Cerebellar cortex (tissue), 1 donor: ENCODE data around the gene HLA-DOA.

Experiments used
- DNase-seq: peaks from one replicate; pipeline ENCODE4 v3.0.0-alpha.2; 2015; ENCODE audit warnings: low spot score

The HLA-DOA gene

DNA sequence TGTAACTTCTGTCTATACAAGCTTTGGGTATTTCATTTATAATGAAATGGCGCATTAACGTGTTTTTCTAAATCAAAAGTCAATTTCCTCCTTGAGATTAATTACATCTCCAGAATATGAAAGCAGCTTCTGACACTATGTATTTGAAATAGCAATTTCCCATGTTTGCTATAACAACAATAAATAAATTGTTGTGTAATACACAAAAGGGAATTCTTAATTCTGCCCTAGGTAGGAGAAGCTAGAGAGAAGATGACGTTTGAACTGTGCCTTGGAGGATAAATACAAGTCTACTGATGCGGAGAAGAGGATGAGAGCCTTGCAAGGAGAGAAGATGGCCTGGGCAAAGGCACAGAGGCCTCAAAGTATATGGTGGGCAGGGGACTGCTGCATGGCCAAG, 7.6 kb upstream of the HLA-DOA start:
- DNase-seq = no peak

DNA sequence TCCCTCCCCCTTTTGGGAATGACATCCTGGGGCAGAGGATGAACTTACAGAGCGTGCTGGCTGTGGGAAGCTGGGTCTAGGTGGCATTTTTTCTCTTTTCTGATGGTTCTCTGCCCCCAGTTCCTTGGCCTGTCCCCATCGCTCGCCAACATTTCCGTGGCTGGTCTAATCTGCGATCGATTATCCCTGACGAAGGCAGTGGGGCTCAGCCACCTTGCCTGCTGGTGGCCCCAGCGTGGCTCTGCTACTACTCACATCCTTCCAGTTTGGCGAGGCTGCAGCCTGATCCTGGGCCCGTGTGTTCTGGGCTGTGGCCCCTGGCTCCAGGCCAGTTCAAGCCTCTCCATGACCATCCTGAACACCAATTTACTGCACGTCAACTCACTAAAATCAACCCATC, 6.4 kb upstream of the HLA-DOA start:
- DNase-seq = no peak

DNA sequence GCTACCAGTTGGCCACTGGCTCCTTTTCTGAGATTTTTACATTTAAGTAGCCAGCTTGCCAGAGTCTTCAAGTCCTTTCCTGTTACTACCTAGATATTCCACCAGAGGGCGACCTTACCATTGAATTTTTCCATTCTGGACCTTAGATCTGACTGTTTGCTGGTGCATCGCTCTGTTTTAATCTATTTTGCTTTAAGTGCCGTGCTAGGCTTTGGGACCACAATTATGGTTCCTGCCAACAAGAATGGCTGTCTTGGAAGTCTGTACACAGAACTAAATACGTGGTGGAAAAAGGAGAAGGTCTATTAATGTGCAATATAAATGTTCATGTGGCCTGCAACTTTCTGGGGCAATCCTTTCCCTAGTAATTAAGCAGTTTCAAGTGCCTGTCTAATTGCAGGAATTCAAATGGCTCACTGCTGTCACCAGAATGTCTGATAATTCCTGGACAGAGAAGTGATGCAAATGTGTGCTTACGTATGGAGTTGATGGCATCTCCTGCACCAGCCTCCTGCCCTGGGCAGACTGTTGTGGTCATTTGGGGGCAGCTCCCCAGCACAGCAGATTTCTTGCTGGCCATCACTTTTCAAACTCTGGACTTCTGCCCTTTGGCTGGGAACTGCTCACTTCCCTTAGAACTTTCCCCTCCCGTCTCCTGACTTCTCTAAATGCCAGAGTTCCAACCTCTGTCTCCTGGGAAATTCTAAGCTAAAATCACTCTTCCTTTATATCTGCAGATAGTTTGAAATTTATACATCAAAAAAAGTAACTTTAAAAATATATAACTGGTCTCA, 5.6 kb upstream of the HLA-DOA start:
- peak; percentile 95 for DNase-seq

DNA sequence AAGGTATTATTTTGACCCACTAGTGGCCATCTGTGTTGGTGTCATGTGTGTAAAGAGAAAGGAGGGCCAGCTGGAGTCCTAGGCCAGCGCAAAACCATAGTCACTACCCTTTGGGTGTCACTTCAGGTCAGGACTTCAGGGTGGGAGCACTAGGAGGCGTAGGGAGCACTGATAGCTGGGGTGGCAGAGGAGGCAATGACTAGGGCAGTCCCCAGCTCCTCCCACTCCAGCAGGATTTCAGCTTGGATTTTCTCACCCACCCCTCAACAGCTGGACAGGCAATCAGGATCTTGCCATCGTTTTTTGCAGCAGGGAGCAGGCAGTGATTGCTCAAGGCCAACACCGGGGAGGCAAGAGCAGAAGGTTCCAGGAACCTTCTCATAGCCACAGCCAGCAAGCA, 4.2 kb upstream of the HLA-DOA start:
- no peak for DNase-seq

DNA sequence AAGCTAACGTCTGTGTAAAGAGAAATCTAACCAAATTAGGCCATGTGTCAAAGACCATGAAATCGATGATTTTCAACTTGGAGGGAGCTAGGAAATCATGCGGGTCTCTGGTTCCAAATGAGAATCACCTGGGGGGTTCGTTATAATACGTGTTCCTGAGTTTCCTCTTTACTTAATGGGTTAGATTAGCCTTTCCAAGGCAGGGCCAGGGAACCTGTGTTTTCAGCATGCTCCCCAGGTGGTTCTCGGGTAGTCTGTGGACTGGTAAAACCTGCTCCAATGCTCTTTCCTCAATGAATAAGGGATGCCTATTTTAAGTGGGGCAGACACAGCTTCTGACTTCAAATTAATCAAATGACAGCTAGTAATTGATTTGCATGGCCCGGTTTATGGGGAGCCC, 965 bp upstream of the HLA-DOA start:
- no peak for DNase-seq

DNA sequence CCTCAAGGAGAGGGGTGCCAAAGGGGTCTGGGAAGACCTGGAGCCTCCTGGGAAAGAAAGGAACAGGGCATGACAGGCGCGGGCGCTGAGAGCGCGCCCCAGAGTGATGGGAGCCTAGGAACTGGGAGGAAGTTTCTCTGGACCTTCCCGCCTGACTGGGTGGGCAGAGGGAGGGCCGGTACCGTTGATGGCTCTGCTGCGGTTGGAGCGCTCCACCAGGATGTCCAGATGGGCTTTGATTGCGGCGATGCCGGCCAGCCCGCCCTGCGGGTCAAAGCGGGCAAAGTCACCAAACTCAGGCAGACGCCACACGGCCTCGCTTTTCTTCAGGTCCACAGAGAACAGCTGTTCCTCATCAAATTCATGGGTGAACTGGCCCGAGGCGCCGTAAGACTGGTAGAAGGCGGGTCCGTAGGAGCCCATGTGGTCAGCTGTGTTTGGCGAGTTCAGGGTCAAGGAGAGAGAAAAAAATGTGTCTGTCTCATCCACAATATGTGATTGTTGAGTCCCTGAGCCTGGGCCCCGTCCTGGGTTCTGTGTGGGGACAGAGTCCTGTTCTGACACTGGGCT, 1.5 kb downstream of the HLA-DOA start:
- DNase-seq = no peak

DNA sequence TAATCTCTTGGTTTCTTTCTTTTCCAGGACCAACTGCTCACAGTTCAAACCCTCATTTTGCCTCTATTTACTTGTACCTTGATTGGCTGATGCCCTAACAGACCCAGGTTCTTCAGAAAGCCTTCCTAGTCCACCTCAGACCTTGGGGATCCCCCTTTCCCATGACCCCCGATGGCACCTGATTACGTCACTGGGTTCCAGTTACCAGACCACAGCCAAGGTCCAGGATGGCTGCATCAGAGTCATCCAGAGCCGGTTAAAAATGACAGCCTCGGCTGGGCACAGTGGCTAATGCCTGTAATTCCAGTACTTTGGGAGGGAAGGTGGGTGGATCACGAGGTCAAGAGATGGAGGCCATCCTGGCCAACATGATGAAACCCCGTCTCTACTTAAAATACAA, 4.5 kb downstream of the HLA-DOA start:
- no peak for DNase-seq

DNA sequence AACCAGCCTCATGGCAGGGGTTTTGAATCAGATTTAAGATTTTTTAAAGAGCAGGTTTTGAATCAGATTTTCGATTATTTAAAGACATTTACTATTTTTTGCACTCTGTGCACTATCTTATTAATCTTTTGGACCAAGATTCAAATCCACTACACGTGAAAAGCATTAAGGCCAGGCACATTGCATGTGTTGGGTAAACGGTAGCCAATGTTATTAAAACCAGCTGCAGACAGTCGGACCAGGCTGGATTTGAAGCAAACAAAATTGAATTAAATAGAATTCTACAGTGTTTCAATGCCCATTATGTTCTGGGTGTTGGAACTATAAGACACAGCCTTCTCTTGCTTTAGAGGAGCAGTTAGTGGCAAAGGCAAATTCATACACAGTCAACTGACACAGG, 7.7 kb downstream of the HLA-DOA start:
- no peak for DNase-seq

DNA sequence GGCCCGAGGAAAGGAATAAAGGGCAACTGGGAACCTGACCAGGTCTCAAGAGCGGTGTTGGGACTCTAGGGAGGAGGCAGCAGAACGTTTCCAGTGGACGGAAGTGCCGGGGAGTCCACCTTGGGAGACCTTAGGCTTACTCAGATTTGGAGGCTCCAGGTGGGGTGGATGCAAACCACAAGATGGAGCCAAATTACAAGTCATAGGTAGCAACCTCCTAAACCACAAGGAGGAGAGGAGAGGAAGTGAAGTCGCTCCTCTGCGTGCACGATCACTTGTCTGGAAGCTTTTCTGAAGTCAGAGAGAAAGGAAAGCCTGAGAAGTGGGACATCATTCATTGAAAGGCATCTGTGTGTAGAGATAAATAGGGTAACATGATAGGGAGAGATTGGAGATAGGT, 9.3 kb downstream of the HLA-DOA start:
- peak; percentile 54 for DNase-seq

DNA sequence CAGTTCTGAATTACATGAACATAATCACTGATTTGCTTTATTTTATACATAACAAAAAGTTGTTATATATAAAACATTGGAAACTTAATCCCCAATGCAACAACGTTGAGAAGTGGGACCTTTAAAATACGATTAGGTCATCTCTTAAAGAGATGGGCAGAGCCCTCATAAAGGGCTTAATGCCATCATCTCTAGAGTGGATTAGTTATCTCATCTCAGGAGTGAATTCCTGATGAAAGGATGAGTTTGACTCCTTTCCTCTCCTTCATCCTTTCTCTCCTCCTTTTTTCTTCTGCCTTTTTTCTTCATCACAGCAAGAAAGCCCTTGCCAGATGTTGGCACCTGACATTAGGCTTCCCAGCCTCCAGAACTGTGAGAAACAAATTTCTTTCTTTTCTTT, 13.9 kb downstream of the HLA-DOA start:
- DNase-seq = no peak

DNA sequence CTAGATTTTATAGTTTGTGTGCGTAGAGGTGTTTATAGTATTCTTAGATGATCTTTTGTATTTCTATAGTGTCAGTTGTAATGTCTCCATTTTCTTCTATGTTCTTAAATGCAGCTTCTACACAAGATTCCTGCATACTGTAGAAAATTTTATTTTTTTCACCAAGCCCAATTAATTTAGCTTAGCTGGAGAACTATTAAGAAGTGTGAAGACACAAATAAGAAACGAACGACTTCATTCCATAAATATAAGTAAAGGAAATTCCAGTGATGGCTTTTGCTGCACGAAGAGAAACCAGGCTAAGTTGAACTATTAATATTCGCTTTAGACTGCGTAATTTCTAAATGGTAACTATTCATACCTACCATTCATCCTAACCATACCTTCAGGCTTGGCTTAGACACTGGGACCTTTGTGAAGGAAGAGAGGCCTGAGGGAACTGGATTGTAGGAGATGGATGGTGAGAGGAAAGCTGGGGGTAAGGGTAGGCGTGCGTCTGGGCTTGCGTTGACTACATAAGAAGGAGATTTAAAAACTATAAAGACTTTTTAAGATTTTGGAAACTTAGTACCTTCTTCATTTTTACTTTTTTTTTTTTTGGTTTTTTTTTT, 15.9 kb downstream of the HLA-DOA start:
- no peak for DNase-seq

DNA sequence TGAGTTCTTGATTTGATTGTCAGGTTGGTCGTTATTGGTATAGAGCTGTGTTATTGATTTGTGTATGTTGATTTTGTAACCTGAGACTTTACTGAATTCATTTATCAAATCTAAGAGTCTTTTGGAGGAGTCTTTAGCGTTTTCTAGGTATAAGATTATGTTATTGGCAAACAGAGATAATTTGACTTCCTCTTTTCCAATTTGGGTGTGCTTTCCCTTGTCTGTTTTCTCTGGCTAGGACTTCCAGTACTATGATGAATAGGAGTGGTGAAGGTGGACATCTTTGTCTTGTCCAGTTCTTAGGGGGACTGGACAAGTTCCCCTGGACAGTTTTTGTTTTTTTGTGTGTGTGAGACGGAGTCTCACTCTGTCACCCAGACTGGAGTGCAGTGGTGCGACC, 17.4 kb downstream of the HLA-DOA start:
- DNase-seq = no peak

DNA sequence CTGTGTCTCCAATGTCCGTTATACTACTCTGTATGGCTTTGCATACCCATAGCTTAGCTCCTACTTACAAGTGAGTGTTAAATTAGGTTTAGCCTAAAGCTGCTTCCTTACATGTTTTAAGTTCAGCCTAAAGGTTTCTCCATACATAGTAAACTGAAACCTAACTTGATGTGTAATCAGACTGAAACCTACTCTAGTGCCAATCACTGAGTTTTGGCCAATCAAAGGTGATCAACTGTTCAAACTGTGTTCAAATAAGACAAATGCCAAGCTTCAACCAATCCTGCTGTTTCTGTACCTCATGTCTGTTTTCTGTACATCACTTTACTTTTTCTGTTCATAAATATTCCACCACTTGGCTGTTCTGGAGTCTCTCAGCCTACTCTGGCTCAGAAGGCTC, 20.0 kb downstream of the HLA-DOA start:
- DNase-seq = no peak

DNA sequence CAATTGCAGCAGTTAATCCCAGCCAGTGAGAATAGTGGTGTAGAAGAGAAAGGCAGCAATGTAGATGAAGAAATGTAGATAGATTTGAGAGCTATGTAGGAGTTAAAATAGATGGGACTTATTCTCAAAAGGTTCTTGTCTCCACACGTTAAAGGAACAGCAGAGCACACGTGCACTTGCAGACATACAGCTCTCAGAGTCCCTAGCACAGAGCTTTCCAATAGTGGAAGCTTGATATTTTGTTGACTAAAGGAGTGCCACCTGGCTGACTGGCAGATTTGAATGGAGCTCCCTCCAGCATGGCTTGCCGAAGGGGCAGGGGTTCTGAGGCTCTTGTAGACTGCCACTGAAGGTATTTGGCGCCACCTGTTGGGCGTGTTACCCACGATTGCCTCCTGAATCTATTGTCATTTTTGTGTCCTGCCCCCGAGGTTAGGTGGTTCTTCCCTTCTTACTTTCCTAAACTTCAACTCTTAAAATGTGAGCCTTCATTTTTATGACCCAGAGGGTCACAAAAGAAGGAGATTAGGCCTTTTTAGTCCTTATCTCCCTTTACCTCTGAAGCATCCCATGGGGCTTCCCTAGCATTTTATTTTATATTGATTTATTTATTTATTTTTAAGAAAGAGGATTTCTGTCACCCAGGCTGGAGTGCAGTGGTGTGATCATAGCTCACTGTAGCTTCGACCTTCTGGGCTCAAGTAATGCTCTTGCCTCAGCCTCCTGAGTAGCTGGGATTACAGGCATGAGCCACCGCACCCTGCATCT, 24.6 kb downstream of the HLA-DOA start:
- peak; percentile 97 for DNase-seq

DNA sequence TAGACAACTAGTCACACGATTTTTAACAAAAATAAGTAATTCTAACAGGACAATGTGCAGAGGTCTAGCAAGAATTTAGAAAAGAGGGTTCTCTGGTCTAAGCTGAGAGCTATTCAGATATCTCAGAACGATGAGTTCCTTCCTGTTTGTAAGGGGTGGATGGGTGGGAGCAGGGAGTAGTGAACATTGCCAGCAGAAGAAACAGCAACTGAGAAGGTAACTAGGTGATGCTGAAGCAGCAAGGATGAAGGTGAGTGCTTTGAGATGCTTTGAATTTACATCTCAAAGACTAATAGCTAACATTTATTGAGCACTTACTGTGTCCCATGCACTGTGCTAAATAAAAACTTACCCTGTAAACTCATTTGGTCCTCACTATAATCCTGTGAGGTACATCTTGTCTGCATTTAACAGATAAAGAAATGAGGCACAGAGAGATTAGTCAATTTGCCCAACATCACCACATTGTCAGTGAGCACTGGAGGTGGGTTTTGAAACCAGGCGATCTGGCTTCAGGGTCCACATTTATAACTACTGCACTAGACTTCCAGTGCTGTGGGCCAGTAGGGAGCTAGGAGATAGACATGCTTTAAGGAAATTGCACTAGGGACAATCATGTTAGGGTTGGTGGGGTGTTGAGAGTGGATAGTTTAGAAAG, 25.3 kb downstream of the HLA-DOA start:
- DNase-seq = peak; percentile 37

DNA sequence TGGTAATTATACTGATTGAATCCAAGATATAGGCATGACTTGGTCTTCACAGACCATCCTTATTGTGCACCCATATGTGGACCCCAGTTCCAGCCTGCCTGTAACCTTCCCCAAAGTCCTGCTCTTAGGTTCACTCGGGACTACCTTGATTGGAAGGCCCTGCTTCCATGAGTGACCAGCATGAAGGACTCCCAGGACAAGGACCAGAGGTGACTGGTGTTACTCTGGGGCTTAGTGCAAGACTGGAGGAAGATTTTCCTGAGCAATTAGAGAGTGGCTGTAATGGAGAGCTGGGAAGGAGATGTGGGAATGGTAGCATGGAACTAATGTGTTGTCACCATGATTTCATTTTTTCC, 25.9 kb downstream of the HLA-DOA start:
- DNase-seq = peak; percentile 48

DNA sequence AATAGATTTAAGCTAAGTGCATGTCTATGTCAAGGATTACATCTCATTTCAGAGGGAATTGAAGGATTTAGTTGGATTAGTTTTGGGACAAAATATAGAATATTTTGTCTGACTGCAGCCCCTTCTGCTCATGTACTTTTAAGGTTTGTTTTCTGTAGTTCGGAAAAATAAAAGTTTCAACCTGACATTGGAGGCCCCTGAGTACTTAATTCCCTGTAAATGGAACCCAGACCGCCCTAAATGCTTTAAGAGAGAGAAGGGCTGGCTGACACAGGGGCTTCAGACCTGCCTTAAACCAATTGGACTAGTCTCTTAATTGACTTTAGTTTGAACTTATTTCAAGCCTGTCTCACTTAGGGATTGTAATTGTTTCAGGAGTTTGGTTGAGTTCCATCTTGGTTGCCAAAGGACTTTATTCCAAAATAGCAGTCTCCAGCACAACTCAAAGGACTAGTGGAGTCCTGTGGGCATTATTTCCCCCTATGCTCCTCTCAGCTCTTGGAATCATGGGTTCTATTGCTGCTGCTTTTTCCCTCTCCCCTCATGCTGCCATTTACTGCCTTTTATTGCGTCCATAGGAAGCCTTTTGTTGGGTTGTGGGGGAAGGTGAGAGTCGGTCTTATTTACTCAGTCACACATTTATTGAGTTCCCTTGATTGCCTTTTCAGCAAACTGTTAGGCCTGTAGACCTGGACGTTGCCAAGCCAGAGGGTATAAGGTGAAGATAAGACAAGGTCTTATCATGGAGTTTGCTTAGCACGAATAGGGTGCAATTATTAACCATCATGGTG, 26.5 kb downstream of the HLA-DOA start:
- peak; percentile 76 for DNase-seq

DNA sequence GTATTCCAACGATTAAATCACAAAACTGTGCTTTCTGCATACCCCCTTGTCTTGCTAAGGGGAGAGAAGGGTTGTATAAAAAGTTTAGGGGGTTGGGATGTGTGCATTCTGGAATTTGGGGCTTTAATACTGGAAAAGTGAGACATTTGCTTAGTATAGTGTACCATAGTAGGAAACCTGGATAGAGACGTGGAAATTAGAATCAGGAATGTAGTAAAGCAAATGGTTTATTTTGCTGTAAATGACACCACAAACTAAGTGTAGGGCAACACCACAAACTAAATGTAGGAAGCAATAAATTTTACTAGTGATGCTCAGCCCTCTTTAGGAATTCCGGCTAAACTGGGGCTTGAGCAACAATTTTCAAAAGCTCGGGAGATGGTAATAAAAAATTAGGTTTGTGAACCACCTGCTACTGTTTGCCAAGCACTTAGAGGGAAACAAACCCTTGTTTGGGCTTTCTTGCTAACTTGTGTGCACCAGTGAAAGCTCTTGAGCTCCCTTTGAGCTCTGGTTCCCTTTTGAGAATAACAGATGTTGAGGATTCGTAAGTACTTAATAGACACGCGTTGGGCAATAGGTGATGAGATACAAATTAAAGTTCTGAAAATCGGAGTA, 27.2 kb downstream of the HLA-DOA start:
- peak; percentile 66 for DNase-seq

DNA sequence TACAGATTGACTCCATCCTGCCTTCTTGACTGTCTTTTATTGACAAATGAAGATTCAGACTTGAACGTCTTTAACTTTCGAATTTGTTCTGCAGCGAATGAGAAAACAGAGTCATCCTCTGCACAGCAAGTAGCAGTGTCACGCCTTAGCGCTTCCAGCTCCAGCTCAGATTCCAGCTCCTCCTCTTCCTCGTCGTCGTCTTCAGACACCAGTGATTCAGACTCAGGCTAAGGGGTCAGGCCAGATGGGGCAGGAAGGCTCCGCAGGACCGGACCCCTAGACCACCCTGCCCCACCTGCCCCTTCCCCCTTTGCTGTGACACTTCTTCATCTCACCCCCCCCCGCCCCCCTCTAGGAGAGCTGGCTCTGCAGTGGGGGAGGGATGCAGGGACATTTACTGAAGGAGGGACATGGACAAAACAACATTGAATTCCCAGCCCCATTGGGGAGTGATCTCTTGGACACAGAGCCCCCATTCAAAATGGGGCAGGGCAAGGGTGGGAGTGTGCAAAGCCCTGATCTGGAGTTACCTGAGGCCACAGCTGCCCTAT, 28.8 kb downstream of the HLA-DOA start:
- peak; percentile 33 for DNase-seq

DNA sequence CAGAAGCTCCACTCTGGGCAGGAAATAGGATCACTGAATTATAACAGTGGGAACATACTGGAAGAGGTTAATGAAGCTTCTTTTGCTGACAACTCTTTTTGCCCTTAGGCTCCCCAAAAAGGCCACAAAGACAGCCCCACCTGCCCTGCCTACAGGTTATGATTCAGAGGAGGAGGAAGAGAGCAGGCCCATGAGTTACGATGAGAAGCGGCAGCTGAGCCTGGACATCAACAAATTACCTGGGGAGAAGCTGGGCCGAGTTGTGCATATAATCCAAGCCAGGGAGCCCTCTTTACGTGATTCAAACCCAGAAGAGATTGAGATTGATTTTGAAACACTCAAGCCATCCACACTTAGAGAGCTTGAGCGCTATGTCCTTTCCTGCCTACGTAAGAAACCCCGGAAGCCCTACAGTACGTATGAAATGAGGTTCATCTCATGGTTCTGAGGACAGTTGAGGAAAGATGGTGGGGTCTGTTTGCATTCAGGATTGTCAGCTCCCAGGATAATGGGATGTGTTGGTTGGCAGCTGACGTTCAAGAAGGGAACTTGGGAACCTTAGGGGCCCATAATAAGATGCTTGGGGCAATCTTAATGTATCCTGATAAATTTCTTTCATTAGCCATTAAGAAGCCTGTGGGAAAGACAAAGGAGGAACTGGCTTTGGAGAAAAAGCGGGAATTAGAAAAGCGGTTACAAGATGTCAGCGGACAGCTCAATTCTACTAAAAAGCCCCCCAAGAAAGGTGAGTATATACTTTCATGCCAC, 29.5 kb downstream of the HLA-DOA start:
- no peak for DNase-seq
